ENCODE results near the gene COMTD1. TPM values are rescaled to one million over a fixed set of nuclear protein-coding genes. Genes with fewer than 3 reads are reported as not detected.

COMTD1 gene
- total and polyA plus RNA-seq, 2 of the 13 experiments (the other 11 are each of a cell fraction or from before 2014, with no cell fraction given) = 11.8 to 18.4 TPM

DNA sequence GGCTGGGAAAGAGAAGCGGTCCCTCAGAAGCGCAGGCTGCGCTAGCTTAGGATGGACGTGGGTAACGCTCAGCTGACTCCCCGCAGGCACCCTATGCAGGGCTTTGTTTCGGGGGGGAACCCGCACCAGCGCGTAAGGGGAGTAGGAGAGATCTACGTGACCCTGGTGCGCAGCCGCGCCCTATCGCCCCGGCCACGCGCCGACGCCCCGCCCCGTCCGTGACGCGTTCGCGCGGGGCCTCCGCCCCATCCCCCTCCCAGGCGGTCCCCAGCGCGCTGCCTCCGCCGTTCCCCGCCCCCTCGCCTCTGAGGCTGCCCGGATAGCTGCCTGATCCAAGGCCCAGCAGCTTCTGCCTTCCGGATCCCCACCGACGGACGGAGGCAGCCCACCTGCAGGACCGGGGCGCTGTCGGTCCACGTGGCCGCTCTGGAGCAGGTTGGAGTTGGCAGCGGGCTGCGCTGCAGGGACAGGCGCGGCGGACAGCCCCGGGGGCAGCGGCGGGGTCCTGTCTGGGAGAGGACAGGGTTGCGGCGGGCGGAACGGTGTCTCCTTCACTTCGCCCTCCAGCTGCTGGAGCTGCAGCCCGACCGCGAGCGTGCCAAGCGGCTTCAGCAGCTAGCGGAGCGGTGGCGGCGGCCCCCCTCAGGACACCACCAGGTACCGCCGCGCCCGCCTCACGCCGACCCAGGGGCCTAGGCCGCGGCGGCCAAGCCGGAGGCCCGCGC, 25.3 kb downstream of the COMTD1 start, which contains the start of gene VDAC2 (continued):
- no peak; the same call in 1 of the 2 replicates for TF ChIP-seq ZBTB8A (CRISPR knock-in tag; IDR thresholded peaks at IDR 0.05; ENCODE audit: borderline replicate concordance, low read depth)
- no peak for TF ChIP-seq MAFK (conservative IDR thresholded peaks at IDR 0.05 in 1 of 2, IDR thresholded peaks at IDR 0.05 in 1 of 2; ENCODE audit: low read length in 2 of 2)
- TF ChIP-seq ZSCAN22 (CRISPR knock-in tag; IDR thresholded peaks at IDR 0.05) = peak; percentile 76; the same call in 1 of the 2 replicates
- TF ChIP-seq, protein P1, sequence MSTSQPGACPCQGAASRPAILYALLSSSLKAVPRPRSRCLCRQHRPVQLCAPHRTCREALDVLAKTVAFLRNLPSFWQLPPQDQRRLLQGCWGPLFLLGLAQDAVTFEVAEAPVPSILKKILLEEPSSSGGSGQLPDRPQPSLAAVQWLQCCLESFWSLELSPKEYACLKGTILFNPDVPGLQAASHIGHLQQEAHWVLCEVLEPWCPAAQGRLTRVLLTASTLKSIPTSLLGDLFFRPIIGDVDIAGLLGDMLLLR (CRISPR knock-in tag; IDR thresholded peaks at IDR 0.05) = peak; percentile 82
- peak; percentile 65; the same call in 1 of the 2 replicates for TF ChIP-seq ZNF788 (CRISPR knock-in tag; IDR thresholded peaks at IDR 0.05; ENCODE audit: borderline replicate concordance)
- no peak for TF ChIP-seq SNAI1 (CRISPR knock-in tag; IDR thresholded peaks at IDR 0.05; ENCODE audit: borderline replicate concordance)
- peak; percentile 76; the same call in 1 of the 2 replicates for TF ChIP-seq KAT7 (CRISPR knock-in tag; IDR thresholded peaks at IDR 0.05; ENCODE audit: borderline replicate concordance)
- TF ChIP-seq, protein P2, sequence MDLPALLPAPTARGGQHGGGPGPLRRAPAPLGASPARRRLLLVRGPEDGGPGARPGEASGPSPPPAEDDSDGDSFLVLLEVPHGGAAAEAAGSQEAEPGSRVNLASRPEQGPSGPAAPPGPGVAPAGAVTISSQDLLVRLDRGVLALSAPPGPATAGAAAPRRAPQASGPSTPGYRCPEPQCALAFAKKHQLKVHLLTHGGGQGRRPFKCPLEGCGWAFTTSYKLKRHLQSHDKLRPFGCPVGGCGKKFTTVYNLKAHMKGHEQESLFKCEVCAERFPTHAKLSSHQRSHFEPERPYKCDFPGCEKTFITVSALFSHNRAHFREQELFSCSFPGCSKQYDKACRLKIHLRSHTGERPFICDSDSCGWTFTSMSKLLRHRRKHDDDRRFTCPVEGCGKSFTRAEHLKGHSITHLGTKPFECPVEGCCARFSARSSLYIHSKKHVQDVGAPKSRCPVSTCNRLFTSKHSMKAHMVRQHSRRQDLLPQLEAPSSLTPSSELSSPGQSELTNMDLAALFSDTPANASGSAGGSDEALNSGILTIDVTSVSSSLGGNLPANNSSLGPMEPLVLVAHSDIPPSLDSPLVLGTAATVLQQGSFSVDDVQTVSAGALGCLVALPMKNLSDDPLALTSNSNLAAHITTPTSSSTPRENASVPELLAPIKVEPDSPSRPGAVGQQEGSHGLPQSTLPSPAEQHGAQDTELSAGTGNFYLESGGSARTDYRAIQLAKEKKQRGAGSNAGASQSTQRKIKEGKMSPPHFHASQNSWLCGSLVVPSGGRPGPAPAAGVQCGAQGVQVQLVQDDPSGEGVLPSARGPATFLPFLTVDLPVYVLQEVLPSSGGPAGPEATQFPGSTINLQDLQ (CRISPR knock-in tag; IDR thresholded peaks at IDR 0.05) = 0 out of 2 replicates have a peak, but pooled peaks have one; percentile 25
- TF ChIP-seq, protein P3, sequence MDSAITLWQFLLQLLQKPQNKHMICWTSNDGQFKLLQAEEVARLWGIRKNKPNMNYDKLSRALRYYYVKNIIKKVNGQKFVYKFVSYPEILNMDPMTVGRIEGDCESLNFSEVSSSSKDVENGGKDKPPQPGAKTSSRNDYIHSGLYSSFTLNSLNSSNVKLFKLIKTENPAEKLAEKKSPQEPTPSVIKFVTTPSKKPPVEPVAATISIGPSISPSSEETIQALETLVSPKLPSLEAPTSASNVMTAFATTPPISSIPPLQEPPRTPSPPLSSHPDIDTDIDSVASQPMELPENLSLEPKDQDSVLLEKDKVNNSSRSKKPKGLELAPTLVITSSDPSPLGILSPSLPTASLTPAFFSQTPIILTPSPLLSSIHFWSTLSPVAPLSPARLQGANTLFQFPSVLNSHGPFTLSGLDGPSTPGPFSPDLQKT (CRISPR knock-in tag; IDR thresholded peaks at IDR 0.05; ENCODE audit: borderline replicate concordance) = no peak
- TF ChIP-seq ZIK1 (CRISPR knock-in tag; IDR thresholded peaks at IDR 0.05; ENCODE audit: borderline replicate concordance, low read depth) = peak; percentile 79; the same call in 1 of the 2 replicates
- no peak for TF ChIP-seq SNRNP70 (IDR thresholded peaks at IDR 0.05; ENCODE audit: low read depth, low read length)
- TF ChIP-seq, protein P4, sequence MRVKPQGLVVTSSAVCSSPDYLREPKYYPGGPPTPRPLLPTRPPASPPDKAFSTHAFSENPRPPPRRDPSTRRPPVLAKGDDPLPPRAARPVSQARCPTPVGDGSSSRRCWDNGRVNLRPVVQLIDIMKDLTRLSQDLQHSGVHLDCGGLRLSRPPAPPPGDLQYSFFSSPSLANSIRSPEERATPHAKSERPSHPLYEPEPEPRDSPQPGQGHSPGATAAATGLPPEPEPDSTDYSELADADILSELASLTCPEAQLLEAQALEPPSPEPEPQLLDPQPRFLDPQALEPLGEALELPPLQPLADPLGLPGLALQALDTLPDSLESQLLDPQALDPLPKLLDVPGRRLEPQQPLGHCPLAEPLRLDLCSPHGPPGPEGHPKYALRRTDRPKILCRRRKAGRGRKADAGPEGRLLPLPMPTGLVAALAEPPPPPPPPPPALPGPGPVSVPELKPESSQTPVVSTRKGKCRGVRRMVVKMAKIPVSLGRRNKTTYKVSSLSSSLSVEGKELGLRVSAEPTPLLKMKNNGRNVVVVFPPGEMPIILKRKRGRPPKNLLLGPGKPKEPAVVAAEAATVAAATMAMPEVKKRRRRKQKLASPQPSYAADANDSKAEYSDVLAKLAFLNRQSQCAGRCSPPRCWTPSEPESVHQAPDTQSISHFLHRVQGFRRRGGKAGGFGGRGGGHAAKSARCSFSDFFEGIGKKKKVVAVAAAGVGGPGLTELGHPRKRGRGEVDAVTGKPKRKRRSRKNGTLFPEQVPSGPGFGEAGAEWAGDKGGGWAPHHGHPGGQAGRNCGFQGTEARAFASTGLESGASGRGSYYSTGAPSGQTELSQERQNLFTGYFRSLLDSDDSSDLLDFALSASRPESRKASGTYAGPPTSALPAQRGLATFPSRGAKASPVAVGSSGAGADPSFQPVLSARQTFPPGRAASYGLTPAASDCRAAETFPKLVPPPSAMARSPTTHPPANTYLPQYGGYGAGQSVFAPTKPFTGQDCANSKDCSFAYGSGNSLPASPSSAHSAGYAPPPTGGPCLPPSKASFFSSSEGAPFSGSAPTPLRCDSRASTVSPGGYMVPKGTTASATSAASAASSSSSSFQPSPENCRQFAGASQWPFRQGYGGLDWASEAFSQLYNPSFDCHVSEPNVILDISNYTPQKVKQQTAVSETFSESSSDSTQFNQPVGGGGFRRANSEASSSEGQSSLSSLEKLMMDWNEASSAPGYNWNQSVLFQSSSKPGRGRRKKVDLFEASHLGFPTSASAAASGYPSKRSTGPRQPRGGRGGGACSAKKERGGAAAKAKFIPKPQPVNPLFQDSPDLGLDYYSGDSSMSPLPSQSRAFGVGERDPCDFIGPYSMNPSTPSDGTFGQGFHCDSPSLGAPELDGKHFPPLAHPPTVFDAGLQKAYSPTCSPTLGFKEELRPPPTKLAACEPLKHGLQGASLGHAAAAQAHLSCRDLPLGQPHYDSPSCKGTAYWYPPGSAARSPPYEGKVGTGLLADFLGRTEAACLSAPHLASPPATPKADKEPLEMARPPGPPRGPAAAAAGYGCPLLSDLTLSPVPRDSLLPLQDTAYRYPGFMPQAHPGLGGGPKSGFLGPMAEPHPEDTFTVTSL (CRISPR knock-in tag; IDR thresholded peaks at IDR 0.05; ENCODE audit: borderline replicate concordance) = no peak; the same call in 1 of the 2 replicates
- no peak for TF ChIP-seq ZFYVE20 (CRISPR knock-in tag; IDR thresholded peaks at IDR 0.05; ENCODE audit: borderline replicate concordance, low read depth)
- TF ChIP-seq, protein P5, sequence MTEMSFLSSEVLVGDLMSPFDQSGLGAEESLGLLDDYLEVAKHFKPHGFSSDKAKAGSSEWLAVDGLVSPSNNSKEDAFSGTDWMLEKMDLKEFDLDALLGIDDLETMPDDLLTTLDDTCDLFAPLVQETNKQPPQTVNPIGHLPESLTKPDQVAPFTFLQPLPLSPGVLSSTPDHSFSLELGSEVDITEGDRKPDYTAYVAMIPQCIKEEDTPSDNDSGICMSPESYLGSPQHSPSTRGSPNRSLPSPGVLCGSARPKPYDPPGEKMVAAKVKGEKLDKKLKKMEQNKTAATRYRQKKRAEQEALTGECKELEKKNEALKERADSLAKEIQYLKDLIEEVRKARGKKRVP (CRISPR knock-in tag; IDR thresholded peaks at IDR 0.05) = peak in 1 of 2 experiments; percentile 22; a peak in 1 of 4 replicates
- TF ChIP-seq ZNF282 (IDR thresholded peaks at IDR 0.05; ENCODE audit: partially characterized antibody) = no peak
